Gastroesophageal sphincter (tissue), 4 donors: ENCODE data around the gene INPP5D. TPM values are rescaled to one million over a fixed set of nuclear protein-coding genes. Genes with fewer than 3 reads are reported as not detected.

Experiments
- ATAC-seq: fragments of 150-250 bp; one replicate; pipeline ENCODE4 v1.9.1; 2016; ENCODE audit warnings: mild to moderate bottlenecking, moderate library complexity
- H3K27ac ChIP-seq, 4 donors: fragments of 200-600 bp; sonication (generic) in 3 of 4; 1 replicate in 3 of 4; 2 replicates in 1 of 4; pipeline ENCODE4 v1.5.1; 2016 to 2019
- H3K27me3 ChIP-seq: fragments of 200-600 bp; sonication (generic); one replicate; pipeline ENCODE4 v1.5.1; 2019
- H3K36me3 ChIP-seq, 2 donors: fragments of 200-600 bp; sonication (generic); one replicate each; pipeline ENCODE4 v1.5.1; 2019; ENCODE audit warnings: control low read depth in 1 of 2
- H3K4me1 ChIP-seq, 3 donors: fragments of 200-600 bp; sonication (generic); 1 replicate in 2 of 3; 2 replicates in 1 of 3; pipeline ENCODE4 v1.5.1; 2016 to 2019; ENCODE audit warnings: control low read depth in 2 of 3
- H3K4me3 ChIP-seq, 2 donors: fragments of 200-600 bp; sonication (generic); one replicate each; pipeline ENCODE4 v1.5.1; 2019; ENCODE audit warnings: mild to moderate bottlenecking in 1 of 2, moderate library complexity in 1 of 2
- H3K9me3 ChIP-seq, 3 donors: fragments of 200-600 bp; sonication (generic); one replicate each; pipeline ENCODE4 v1.5.1; 2017 to 2019; ENCODE audit warnings: control low read depth in 2 of 3
- EP300 ChIP-seq: sonication (generic); formaldehyde crosslinking; IDR thresholded peaks from one replicate; pipeline ENCODE4 v1.6.1; 2017; ENCODE audit warnings: antibody characterized with exemption, mild to moderate bottlenecking
- POLR2A ChIP-seq, 2 donors: fragments of 450-650 bp; IDR thresholded peaks; one replicate each; pipeline ENCODE4 v1.6.1; 2017; ENCODE audit warnings: antibody characterized with exemption in 2 of 2, mild to moderate bottlenecking in 2 of 2, moderate library complexity in 1 of 2
- POLR2AphosphoS5 ChIP-seq: sonication (generic); formaldehyde crosslinking; IDR thresholded peaks from one replicate; pipeline ENCODE4 v1.6.1; 2017; ENCODE audit warnings: antibody characterized with exemption
- WGBS, 2 donors: methylation state at CpG; one replicate each; pipeline ENCODE4 v1.1.5; 2018; ENCODE audit warnings: low coverage in 1 of 2; 5-methylcytosine and 5-hydroxymethylcytosine counted together
- total RNA-seq, 4 donors: library from RNA; depleted of rRNA; stranded (reverse); fragments of >200 nt; gene quantifications; one replicate each; pipeline ENCODE4 v1.1.0, GENCODE V29; 2016
- TF ChIP-seq, protein P1 (sequence below), 4 experiments: fragments of 200-600 bp in 2 of 4; fragments of 450-650 bp in 2 of 4; sonication (generic) in 1 of 4; IDR thresholded peaks; one replicate each; pipeline ENCODE4 v1.5.1; 2017 to 2019; ENCODE audit warnings: antibody characterized with exemption in 4 of 4, mild to moderate bottlenecking in 2 of 4, moderate library complexity in 2 of 4

Gene INPP5D
- total RNA-seq, 4 donors from 2014 or later: 6.5 to 12.4 (median 9.3) TPM

DNA sequence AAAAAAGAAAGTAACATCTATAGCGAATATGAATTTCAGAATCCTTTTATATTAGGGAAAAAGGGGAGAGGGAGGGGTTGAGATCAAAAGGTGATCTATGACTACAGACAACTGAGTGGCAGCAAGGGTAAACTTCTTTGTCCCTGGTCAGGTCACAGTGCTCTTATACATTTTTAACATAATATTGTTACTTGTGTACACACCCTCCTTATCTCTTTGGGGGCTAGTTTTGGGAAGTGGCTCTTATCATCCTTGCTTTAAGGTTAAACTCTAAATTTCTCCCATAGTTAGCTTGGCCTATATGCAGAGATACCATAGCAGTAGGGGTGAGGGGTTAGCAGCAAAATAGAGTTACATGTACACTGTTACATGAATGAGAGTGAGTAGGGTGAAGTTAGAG, 159.7 kb downstream of the INPP5D start:
- Histone ChIP-seq H3K36me3 (no peaks in the 10 kb centered on the region), H3K27ac (no peak overlapping the region), H3K4me3 (no peak overlapping the region), H3K27me3 (no peaks in the 10 kb centered on the region), H3K4me1 (no peaks in the 10 kb centered on the region), H3K9me3 (no peaks in the 10 kb centered on the region)
- WGBS, 2 donors: 83 to 100% methylated on average over 1 of the region's 1 CpG
- ATAC-seq: no peak
- TF ChIP-seq EP300 (no peak), POLR2AphosphoS5 (no peak), POLR2A (IDR thresholded peaks at IDR 0.05) (no peak)
- TF ChIP-seq, protein P1, sequence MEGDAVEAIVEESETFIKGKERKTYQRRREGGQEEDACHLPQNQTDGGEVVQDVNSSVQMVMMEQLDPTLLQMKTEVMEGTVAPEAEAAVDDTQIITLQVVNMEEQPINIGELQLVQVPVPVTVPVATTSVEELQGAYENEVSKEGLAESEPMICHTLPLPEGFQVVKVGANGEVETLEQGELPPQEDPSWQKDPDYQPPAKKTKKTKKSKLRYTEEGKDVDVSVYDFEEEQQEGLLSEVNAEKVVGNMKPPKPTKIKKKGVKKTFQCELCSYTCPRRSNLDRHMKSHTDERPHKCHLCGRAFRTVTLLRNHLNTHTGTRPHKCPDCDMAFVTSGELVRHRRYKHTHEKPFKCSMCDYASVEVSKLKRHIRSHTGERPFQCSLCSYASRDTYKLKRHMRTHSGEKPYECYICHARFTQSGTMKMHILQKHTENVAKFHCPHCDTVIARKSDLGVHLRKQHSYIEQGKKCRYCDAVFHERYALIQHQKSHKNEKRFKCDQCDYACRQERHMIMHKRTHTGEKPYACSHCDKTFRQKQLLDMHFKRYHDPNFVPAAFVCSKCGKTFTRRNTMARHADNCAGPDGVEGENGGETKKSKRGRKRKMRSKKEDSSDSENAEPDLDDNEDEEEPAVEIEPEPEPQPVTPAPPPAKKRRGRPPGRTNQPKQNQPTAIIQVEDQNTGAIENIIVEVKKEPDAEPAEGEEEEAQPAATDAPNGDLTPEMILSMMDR (IDR thresholded peaks at IDR 0.05): no peak

DNA sequence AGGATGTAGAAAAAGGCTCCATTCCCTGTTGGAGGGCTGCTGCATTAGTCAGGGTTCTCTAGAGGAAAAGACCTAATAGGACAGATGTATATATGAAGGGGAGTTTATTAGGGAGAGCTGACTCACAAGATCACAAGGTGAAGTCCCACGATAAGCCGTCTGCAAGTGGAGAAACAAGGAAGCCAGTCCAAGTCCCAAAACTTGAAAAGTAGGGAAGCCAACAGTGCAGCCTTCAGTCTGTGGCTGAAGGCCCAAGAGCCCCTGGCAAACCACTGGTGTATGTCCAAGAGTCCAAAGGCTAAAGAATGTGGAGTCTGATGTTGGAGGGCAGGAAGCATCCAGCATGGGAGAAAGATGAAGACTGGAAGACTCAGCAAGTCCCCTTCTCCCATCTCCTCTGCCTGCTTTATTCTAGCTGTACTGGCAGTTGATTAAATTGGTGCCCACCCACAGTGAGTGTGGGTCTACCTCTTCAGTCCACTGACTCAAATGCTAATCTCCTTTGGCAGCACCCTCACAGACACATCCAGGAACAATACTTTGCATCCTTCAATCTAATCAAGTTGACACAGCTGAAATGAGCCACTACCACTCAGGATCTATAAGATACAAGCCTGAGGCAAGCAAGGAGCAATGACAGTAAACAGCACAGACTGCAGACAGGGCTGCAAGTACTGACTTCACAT, 161.4 kb downstream of the INPP5D start:
- Histone ChIP-seq H3K36me3 (no peaks in the 10 kb centered on the region), H3K27me3 (no peaks in the 10 kb centered on the region), H3K4me1 (no peaks in the 10 kb centered on the region), H3K9me3 (no peaks in the 10 kb centered on the region), H3K4me3 (no peak overlapping the region), H3K27ac (no peak overlapping the region)
- ATAC-seq: no peak
- no peak for TF ChIP-seq POLR2AphosphoS5
- TF ChIP-seq POLR2A (IDR thresholded peaks at IDR 0.05): no peak
- TF ChIP-seq, protein P1 (IDR thresholded peaks at IDR 0.05): no peak
- TF ChIP-seq EP300: no peak
- WGBS, 2 donors: 36% methylated on average over 2 of the region's 2 CpGs; no CpG with 5 or more reads in 1 of the 2 donors

DNA sequence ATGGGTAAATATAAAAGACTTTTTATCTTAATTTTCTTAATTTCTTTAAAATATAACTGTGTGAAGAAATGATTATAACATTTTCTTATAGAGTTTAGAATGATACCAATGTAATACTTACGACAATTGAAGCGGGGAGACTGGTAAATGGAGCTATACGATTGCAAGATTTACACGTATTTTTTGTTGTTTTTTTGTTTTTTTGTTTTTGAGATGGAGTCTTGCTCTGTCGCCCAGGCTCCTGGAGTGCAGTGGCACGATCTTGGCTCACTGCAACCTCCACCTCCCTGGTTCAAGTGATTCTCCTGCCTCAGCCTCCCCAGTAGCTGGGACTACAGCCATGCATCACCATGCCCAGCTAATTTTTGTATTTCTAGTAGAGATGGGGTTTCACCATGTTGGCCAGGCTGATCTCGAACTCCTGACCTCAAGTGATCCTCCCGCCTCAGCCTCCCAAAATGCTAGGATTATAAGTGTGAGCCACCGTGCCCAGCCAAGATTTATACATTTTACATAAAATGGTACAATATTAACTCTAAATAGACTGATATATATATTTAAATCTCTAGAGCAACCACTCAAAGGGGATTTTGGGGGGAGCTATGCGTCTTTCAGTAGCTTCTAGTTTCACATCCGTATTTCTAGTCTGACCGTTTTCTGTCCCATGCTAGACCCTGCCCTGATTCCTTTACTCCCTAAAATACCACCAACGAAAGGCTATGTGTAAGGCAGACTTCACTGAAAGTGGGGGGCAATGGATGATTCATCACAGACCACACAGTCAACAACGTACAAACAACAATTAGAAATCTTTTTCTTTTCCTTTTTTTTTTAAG, 163.1 kb downstream of the INPP5D start:
- WGBS, 2 donors: 83 to 87% methylated on average over 12 to 13 of the region's 14 CpGs
- no peaks in the 10 kb centered on the region for H3K9me3 ChIP-seq
- TF ChIP-seq POLR2AphosphoS5: no peak
- no peak for TF ChIP-seq EP300
- TF ChIP-seq POLR2A (IDR thresholded peaks at IDR 0.05): no peak
- TF ChIP-seq, protein P1 (IDR thresholded peaks at IDR 0.05): no peak
- no peaks in the 10 kb centered on the region for H3K36me3 ChIP-seq
- H3K27me3 ChIP-seq: no peaks in the 10 kb centered on the region
- no peaks in the 10 kb centered on the region for H3K4me1 ChIP-seq
- ATAC-seq: no peak
- H3K27ac ChIP-seq: no peak overlapping the region
- no peak overlapping the region for H3K4me3 ChIP-seq

- no peak for TF ChIP-seq POLR2AphosphoS5
- TF ChIP-seq POLR2A (IDR thresholded peaks at IDR 0.05): no peak
- TF ChIP-seq EP300: no peak
- TF ChIP-seq, protein P1 (IDR thresholded peaks at IDR 0.05): no peak
- H3K9me3 ChIP-seq: no peaks in the 10 kb centered on the region
- H3K36me3 ChIP-seq: no peaks in the 10 kb centered on the region
- H3K4me3 ChIP-seq: no peak overlapping the region
- 87 to 90% methylated on average over 3 to 4 of the region's 5 CpGs for WGBS, 2 donors
- H3K27me3 ChIP-seq: no peaks in the 10 kb centered on the region
- ATAC-seq: no peak
- H3K27ac ChIP-seq: no peak overlapping the region
- H3K4me1 ChIP-seq: no peaks in the 10 kb centered on the region
These were observed 165.3 kb downstream of the INPP5D start for GRCh38 chr2:233225230-233226068.
